ENCODE data around the gene MZT2A.
"Not testable (repeated sequence)": the region's sequence is repeated elsewhere in the genome, so short reads cannot be mapped to it uniquely, and the experiment has no call there.

GRCh38 chr2:131511969-131512870 is 20.0 kb upstream of the MZT2A start:
- TF ChIP-seq CTCF (IDR thresholded peaks at IDR 0.05; ENCODE audit: low read depth, low read length); EZH2phosphoT487 (IDR thresholded peaks at IDR 0.05; ENCODE audit: low read depth): not testable (repeated sequence)
